Smooth muscle cell (in vitro differentiated cells): ENCODE results near the gene TBC1D9B. TPM values are rescaled to one million over a fixed set of nuclear protein-coding genes. Genes with fewer than 3 reads are reported as not detected.

Experiments
- DNase-seq: peaks from one replicate; lab custom pipeline; 2025; ENCODE audit not compliant: unreplicated experiment; lab: John Stamatoyannopoulos, UW
- H2AFZ ChIP-seq: fragments of 200-600 bp; sonication (generic); 2 replicates; pipeline ENCODE4 v1.6.0; 2016; ENCODE audit warnings: antibody characterized with exemption, low read depth, mild to moderate bottlenecking
- H3F3A ChIP-seq: fragments of 200-600 bp; sonication (generic); 2 replicates; pipeline ENCODE4 v1.6.0; 2017; ENCODE audit warnings: antibody characterized with exemption, low read depth
- H3K27ac ChIP-seq: fragments of 200-600 bp; sonication (generic); 2 replicates; pipeline ENCODE4 v1.5.1; 2016; ENCODE audit warnings: low read depth, mild to moderate bottlenecking
- H3K27me3 ChIP-seq: fragments of 200-600 bp; sonication (generic); 2 replicates; pipeline ENCODE4 v1.6.1; 2016; ENCODE audit warnings: low read depth, mild to moderate bottlenecking
- H3K36me3 ChIP-seq: fragments of 200-600 bp; sonication (generic); 2 replicates; pipeline ENCODE4 v1.5.1; 2016; ENCODE audit warnings: low read depth
- H3K4me1 ChIP-seq: fragments of 200-600 bp; sonication (generic); 2 replicates; pipeline ENCODE4 v1.5.1; 2016; ENCODE audit warnings: low read depth
- H3K4me2 ChIP-seq: fragments of 200-600 bp; sonication (generic); 2 replicates; pipeline ENCODE4 v1.6.0; 2016; ENCODE audit warnings: mild to moderate bottlenecking
- H3K4me3 ChIP-seq: fragments of 200-600 bp; sonication (generic); 2 replicates; pipeline ENCODE4 v1.5.1; 2016; ENCODE audit warnings: mild to moderate bottlenecking
- H3K79me2 ChIP-seq: fragments of 200-600 bp; sonication (generic); 2 replicates; pipeline ENCODE4 v1.6.0; 2016; ENCODE audit warnings: low read depth, mild to moderate bottlenecking
- H3K9ac ChIP-seq: fragments of 200-600 bp; sonication (generic); 2 replicates; pipeline ENCODE4 v1.6.0; 2016; ENCODE audit warnings: low read depth
- H3K9me3 ChIP-seq: fragments of 200-600 bp; sonication (generic); replicated peaks from 2 replicates; pipeline ENCODE4 v1.5.1; 2016; ENCODE audit warnings: low read depth
- H4K20me1 ChIP-seq: fragments of 200-600 bp; sonication (generic); 2 replicates; pipeline ENCODE4 v1.6.0; 2016; ENCODE audit warnings: low read depth
- WGBS: methylation state at CpG from one replicate; pipeline ENCODE4 v1.1.7; 2016; ENCODE audit warnings: low lambda C conversion rate; 5-methylcytosine and 5-hydroxymethylcytosine counted together
- polyA plus RNA-seq: library from polyadenylated mRNA; unstranded; fragments of >200 nt; fragmentation: Nextera tagmentation; extraction: Ambion mirVana; gene quantifications from 2 replicates; pipeline ENCODE4 v1.2.1, GENCODE V29; 2016
- total RNA-seq: library from RNA; depleted of rRNA; stranded (reverse); fragments of >200 nt; gene quantifications from 2 replicates; pipeline ENCODE4 v1.2.3, GENCODE V29; 2014
- TF ChIP-seq, protein P1 (sequence below): fragments of 200-600 bp; sonication (generic); IDR thresholded peaks from 2 replicates; pipeline ENCODE4 v1.5.1; 2017; ENCODE audit warnings: borderline replicate concordance, mild to moderate bottlenecking, antibody characterized with exemption; ENCODE audit not compliant: insufficient read depth, poor library complexity, severe bottlenecking

The TBC1D9B gene
- total and polyA plus RNA-seq, 2 experiments from 2014 or later: 47.5 to 62.3 TPM

DNA sequence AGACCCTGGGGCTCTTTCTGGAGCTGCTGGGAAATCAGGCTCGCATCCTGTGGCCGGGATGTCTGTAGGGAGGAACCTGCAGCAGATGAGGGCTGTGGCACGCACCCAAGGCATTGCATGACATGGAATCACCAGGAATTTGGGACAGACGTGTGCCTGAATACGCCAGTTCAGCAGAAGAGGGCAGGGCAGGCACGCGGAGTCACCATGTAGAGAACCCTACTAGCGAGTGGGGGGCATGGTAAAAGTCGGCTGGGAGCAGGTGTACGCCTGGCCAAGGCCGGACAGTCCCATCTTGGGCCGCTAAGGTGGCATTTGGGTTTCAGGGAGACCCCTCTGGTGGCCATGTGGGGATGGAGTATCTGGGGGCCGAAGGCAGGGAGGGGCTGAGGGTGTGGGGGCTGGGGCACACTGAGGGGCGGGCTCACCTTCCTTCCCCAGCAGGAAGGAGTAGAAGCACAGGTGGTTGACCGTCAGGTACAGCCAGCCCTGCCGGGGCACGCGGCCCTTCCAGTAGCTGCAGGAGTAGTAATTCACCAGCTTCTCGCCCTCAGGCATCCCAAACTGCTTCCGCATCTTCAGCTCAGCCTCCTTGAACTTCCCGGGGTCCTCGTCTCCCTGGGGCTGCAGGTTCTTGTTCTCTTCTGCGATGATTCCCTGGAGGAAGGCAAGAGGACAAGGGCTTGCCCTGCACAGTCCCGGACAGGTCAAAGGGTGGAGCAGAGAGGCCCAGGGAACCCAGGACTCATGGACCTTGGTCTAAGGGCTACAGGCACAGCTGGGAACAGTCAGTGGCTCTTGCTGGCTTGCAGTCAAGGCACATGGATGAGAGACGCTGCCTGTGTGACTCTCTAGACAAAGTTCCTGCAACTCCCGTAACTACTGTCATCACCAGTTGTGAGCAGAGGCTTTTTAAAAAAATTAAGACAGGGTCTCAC lies 13.5 kb downstream of the TBC1D9B start:
- TF ChIP-seq, protein P1, sequence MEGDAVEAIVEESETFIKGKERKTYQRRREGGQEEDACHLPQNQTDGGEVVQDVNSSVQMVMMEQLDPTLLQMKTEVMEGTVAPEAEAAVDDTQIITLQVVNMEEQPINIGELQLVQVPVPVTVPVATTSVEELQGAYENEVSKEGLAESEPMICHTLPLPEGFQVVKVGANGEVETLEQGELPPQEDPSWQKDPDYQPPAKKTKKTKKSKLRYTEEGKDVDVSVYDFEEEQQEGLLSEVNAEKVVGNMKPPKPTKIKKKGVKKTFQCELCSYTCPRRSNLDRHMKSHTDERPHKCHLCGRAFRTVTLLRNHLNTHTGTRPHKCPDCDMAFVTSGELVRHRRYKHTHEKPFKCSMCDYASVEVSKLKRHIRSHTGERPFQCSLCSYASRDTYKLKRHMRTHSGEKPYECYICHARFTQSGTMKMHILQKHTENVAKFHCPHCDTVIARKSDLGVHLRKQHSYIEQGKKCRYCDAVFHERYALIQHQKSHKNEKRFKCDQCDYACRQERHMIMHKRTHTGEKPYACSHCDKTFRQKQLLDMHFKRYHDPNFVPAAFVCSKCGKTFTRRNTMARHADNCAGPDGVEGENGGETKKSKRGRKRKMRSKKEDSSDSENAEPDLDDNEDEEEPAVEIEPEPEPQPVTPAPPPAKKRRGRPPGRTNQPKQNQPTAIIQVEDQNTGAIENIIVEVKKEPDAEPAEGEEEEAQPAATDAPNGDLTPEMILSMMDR: no peak
- Histone ChIP-seq H3F3A (no peaks in the 10 kb centered on the region), H3K36me3 (no peaks in the 10 kb centered on the region), H3K27ac (no peak overlapping the region), H3K9me3 (no peaks in the 10 kb centered on the region), H3K4me3 (no peak overlapping the region), H2AFZ (no peak overlapping the region), H3K4me1 (no peaks in the 10 kb centered on the region), H3K27me3 (no peaks in the 10 kb centered on the region), H4K20me1 (no peaks in the 10 kb centered on the region), H3K9ac (no peak overlapping the region), H3K79me2 (no peaks in the 10 kb centered on the region), H3K4me2 (no peak overlapping the region)
- DNase-seq: no peak
- 95% methylated on average over 20 of the region's 26 CpGs for WGBS

GRCh38 chr5:179893076-179893957 lies 14.4 kb downstream of the TBC1D9B start:
- H3K79me2 ChIP-seq: no peaks in the 10 kb centered on the region
- WGBS: 96% methylated on average over 31 of the region's 31 CpGs
- H2AFZ ChIP-seq: no peak overlapping the region
- H3K4me2 ChIP-seq: no peak overlapping the region
- H3K4me1 ChIP-seq: no peaks in the 10 kb centered on the region
- no peaks in the 10 kb centered on the region for H3K9me3 ChIP-seq
- H3K27me3 ChIP-seq: no peaks in the 10 kb centered on the region
- H4K20me1 ChIP-seq: no peaks in the 10 kb centered on the region
- H3K9ac ChIP-seq: no peak overlapping the region
- TF ChIP-seq, protein P1: no peak
- no peak overlapping the region for H3K27ac ChIP-seq
- H3F3A ChIP-seq: no peaks in the 10 kb centered on the region
- H3K36me3 ChIP-seq: no peaks in the 10 kb centered on the region
- DNase-seq: no peak
- H3K4me3 ChIP-seq: no peak overlapping the region

- no peaks in the 10 kb centered on the region for H3K4me1 ChIP-seq
- no peak overlapping the region for H3K4me2 ChIP-seq
- H3K27ac ChIP-seq: no peak overlapping the region
- H3K27me3 ChIP-seq: no peaks in the 10 kb centered on the region
- TF ChIP-seq, protein P1: no peak
- no peaks in the 10 kb centered on the region for H3F3A ChIP-seq
- no peaks in the 10 kb centered on the region for H4K20me1 ChIP-seq
- no peak overlapping the region for H3K9ac ChIP-seq
- no peaks in the 10 kb centered on the region for H3K36me3 ChIP-seq
- no peak overlapping the region for H2AFZ ChIP-seq
- H3K9me3 ChIP-seq: no peaks in the 10 kb centered on the region
- no peak for DNase-seq
- H3K79me2 ChIP-seq: no peaks in the 10 kb centered on the region
- H3K4me3 ChIP-seq: no peak overlapping the region
- 95% methylated on average over 5 of the region's 5 CpGs for WGBS
These were observed 15.4 kb downstream of the TBC1D9B start for GRCh38 chr5:179892255-179892654.
